ENCODE measurements around the gene ZBTB7C. TPM values are rescaled to one million over a fixed set of nuclear protein-coding genes. Genes with fewer than 3 reads are reported as not detected.

Gene ZBTB7C
- total and polyA plus RNA-seq, 10 of the 15 experiments (the other 5 are each of a cell fraction or from before 2014, with no cell fraction given), result under 0.01 to 0.08 (median 0.01) TPM; not detected in 7

GRCh38 chr18:48192542-48192941, 216.6 kb downstream of the ZBTB7C start:
- 28% methylated on average over 8 of the region's 8 CpGs for WGBS (ENCODE audit: insufficient coverage, insufficient replicate concordance, low lambda C conversion rate, missing lambda C conversion rate)
- intact Hi-C loops (cut with micrococcal nuclease; ENCODE audit: unreplicated experiment) (no loop called here), in situ Hi-C loops (cut with MboI) (no loop called here)
- no TSS peak for BruUV-seq (replicated peaks)
- Histone ChIP-seq H3K4me1 (ENCODE audit: control insufficient read depth, insufficient read depth, low read length) (no peaks in the 10 kb centered on the region), H3K27me3 (replicated peaks in 1 of 2; ENCODE audit: control insufficient read depth in 2 of 2, insufficient read depth in 2 of 2, low read length in 1 of 2) (peaks cover 1 to 4% of the 10 kb centered on the region in 2 experiments; a peak in 2 of 4 replicates), H3K36me3 (ENCODE audit: control insufficient read depth in 2 of 2, insufficient read depth in 2 of 2, low read length in 1 of 2) (no peaks in the 10 kb centered on the region), H3K79me2 (ENCODE audit: control insufficient read depth, insufficient read depth, low read length) (no peaks in the 10 kb centered on the region), H3K4me3 (no peak overlapping the region), H3K9me3 (replicated peaks; ENCODE audit: control insufficient read depth, insufficient read depth, low read length) (no peaks in the 10 kb centered on the region), H3K27ac (ENCODE audit: control insufficient read depth, insufficient read depth) (no peak overlapping the region), H3K4me2 (ENCODE audit: control insufficient read depth, insufficient read depth) (no peak overlapping the region), H3K9ac (ENCODE audit: control insufficient read depth, insufficient read depth, low read length) (no peak overlapping the region), H4K20me1 (ENCODE audit: control insufficient read depth, insufficient read depth) (no peaks in the 10 kb centered on the region), H2AFZ (ENCODE audit: control insufficient read depth, low read depth, low read length) (no peak overlapping the region)
- DNase-seq (ENCODE audit: low read depth, low spot score) (no peak), ATAC-seq (no peak), FAIRE-seq (no peak)
- TF ChIP-seq SP1 (IDR thresholded peaks at IDR 0.05; ENCODE audit: low read depth, low read length), result no peak
- ChIA-PET POLR2A (no interaction called here), SMC1A (ENCODE audit: uncharacterized antibody, unreplicated experiment) (no interaction called here), RAD21 (ENCODE audit: unreplicated experiment) (no interaction called here), CTCF (no interaction called here)

GRCh38 chr18:48191494-48191893, 217.7 kb downstream of the ZBTB7C start:
- DNase-seq (ENCODE audit: low read depth, low spot score), result no peak
- Histone ChIP-seq H3K9ac (ENCODE audit: control insufficient read depth, insufficient read depth, low read length) (no peak overlapping the region), H3K4me2 (ENCODE audit: control insufficient read depth, insufficient read depth) (no peak overlapping the region), H4K20me1 (ENCODE audit: control insufficient read depth, insufficient read depth) (no peaks in the 10 kb centered on the region), H3K9me3 (replicated peaks; ENCODE audit: control insufficient read depth, insufficient read depth, low read length) (no peaks in the 10 kb centered on the region), H3K4me3 (no peak overlapping the region), H3K4me1 (ENCODE audit: control insufficient read depth, insufficient read depth, low read length) (no peaks in the 10 kb centered on the region), H3K79me2 (ENCODE audit: control insufficient read depth, insufficient read depth, low read length) (no peaks in the 10 kb centered on the region), H3K27me3 (replicated peaks in 1 of 2; ENCODE audit: control insufficient read depth in 2 of 2, insufficient read depth in 2 of 2, low read length in 1 of 2) (peaks cover 3 to 4% of the 10 kb centered on the region in 2 experiments; a peak in 2 of 4 replicates), H3K27ac (ENCODE audit: control insufficient read depth, insufficient read depth) (no peak overlapping the region), H3K36me3 (ENCODE audit: control insufficient read depth in 2 of 2, insufficient read depth in 2 of 2, low read length in 1 of 2) (no peaks in the 10 kb centered on the region), H2AFZ (ENCODE audit: control insufficient read depth, low read depth, low read length) (no peak overlapping the region)
- no TSS peak for BruUV-seq (replicated peaks)
- ChIA-PET SMC1A (ENCODE audit: uncharacterized antibody, unreplicated experiment) (no interaction called here), POLR2A (interaction anchor here (0.6 kb wide), 1 partner anchor 1021 kb away, joined by 3 read pairs; no protein-coding TSS in a partner anchor), CTCF (no interaction called here), RAD21 (ENCODE audit: unreplicated experiment) (no interaction called here)
- no peak for TF ChIP-seq ESRRA (IDR thresholded peaks at IDR 0.05; ENCODE audit: low read length)
- ATAC-seq, result no peak
- no peak for FAIRE-seq
- in situ Hi-C loops (cut with MboI) (no loop called here), intact Hi-C loops (cut with micrococcal nuclease; ENCODE audit: unreplicated experiment) (no loop called here)
- 43% methylated on average over 3 of the region's 3 CpGs for WGBS (ENCODE audit: insufficient coverage, insufficient replicate concordance, low lambda C conversion rate, missing lambda C conversion rate)

All from GM12878 (cell line).